HepG2 (cell line): Measurements from ENCODE around the gene CRADD. TPM values are rescaled to one million over a fixed set of nuclear protein-coding genes. Genes with fewer than 3 reads are reported as not detected.

Experiments used
- BCLAF1 ChIP-seq: fragments of 450-650 bp; IDR thresholded peaks from 2 replicates; pipeline ENCODE4 v1.6.1; 2017; ENCODE audit warnings: mild to moderate bottlenecking
- DNMT1 ChIP-seq: sonication (generic); formaldehyde crosslinking; IDR thresholded peaks from 2 replicates; pipeline ENCODE4 v1.5.1; 2020; ENCODE audit warnings: mild to moderate bottlenecking, missing genetic modification reagents
- GTF2F1 ChIP-seq: fragments of 150-350 bp; IDR thresholded peaks from 2 replicates; pipeline ENCODE4 v1.6.1; 2014; ENCODE audit warnings: low read length
- KAT7 ChIP-seq: IDR thresholded peaks from 2 replicates; pipeline ENCODE4 v1.6.1; 2018; ENCODE audit warnings: borderline replicate concordance, missing compliant biosample characterization
- MTA3 ChIP-seq: sonication (generic); formaldehyde crosslinking; IDR thresholded peaks from 2 replicates; pipeline ENCODE4 v1.4.0; 2020; ENCODE audit warnings: missing genetic modification reagents
- PHB2 ChIP-seq: fragments of 450-650 bp; IDR thresholded peaks from 2 replicates; pipeline ENCODE4 v1.6.1; 2018; ENCODE audit not compliant: partially characterized antibody
- SIX4 ChIP-seq: sonication (generic); formaldehyde crosslinking; IDR thresholded peaks from 2 replicates; pipeline ENCODE4 v1.4.0; 2020; ENCODE audit warnings: missing genetic modification reagents
- ZNF138 ChIP-seq: sonication (generic); formaldehyde crosslinking; IDR thresholded peaks from 2 replicates; pipeline ENCODE4 v1.5.0; 2020; ENCODE audit warnings: mild to moderate bottlenecking, low read depth, missing genetic modification reagents
- ZNF205 ChIP-seq: IDR thresholded peaks from 2 replicates; pipeline ENCODE4 v1.6.1; 2018; ENCODE audit warnings: missing biosample characterization, missing genetic modification reagents
- ZNF34 ChIP-seq: sonication (generic); formaldehyde crosslinking; IDR thresholded peaks from 2 replicates; pipeline ENCODE4 v1.4.0; 2020; ENCODE audit warnings: mild to moderate bottlenecking, missing genetic modification reagents, borderline replicate concordance
- ZNF768 ChIP-seq: sonication (generic); formaldehyde crosslinking; IDR thresholded peaks from 2 replicates; pipeline ENCODE4 v1.4.0; 2020; ENCODE audit warnings: missing genetic modification reagents
- polyA plus RNA-seq, 8 experiments: library from polyadenylated mRNA; depleted of rRNA in 3 of 8; stranded (reverse) in 7 of 8; unstranded in 1 of 8; fragments of >200 nt; fragmentation: Illumina TruSeq in 4 of 8; extraction: Trizol in 4 of 8; gene quantifications; 2 replicates each; pipeline versions ENCODE4 v1.2.1 to v1.2.3, GENCODE V29; 2011 to 2016; ENCODE audit warnings: low read depth in 4 of 8, missing spikeins in 1 of 8, mixed read lengths in 1 of 8; ENCODE audit not compliant: insufficient read depth in 1 of 8
- total RNA-seq, 5 experiments: library from RNA; depleted of rRNA; stranded (reverse); fragments of >200 nt; fragmentation: Illumina TruSeq; extraction: Trizol; gene quantifications; 2 replicates each; pipeline ENCODE4 v1.2.3, GENCODE V29; 2016; ENCODE audit warnings: low read depth in 1 of 5
- TF ChIP-seq, protein P1 (sequence below): sonication (generic); formaldehyde crosslinking; IDR thresholded peaks from 2 replicates; pipeline ENCODE4 v1.4.0; 2020; ENCODE audit warnings: missing genetic modification reagents, mild to moderate bottlenecking, borderline replicate concordance
- TF ChIP-seq, protein P2 (sequence below): IDR thresholded peaks from 2 replicates; pipeline ENCODE4 v1.6.1; 2012; ENCODE audit warnings: low read length, improper control_type of control experiment

The CRADD gene
- total and polyA plus RNA-seq, 2 of the 13 experiments (the other 11 are each of a cell fraction or from before 2014, with no cell fraction given), result 12.4 to 18.8 TPM

- TF ChIP-seq, protein P1, sequence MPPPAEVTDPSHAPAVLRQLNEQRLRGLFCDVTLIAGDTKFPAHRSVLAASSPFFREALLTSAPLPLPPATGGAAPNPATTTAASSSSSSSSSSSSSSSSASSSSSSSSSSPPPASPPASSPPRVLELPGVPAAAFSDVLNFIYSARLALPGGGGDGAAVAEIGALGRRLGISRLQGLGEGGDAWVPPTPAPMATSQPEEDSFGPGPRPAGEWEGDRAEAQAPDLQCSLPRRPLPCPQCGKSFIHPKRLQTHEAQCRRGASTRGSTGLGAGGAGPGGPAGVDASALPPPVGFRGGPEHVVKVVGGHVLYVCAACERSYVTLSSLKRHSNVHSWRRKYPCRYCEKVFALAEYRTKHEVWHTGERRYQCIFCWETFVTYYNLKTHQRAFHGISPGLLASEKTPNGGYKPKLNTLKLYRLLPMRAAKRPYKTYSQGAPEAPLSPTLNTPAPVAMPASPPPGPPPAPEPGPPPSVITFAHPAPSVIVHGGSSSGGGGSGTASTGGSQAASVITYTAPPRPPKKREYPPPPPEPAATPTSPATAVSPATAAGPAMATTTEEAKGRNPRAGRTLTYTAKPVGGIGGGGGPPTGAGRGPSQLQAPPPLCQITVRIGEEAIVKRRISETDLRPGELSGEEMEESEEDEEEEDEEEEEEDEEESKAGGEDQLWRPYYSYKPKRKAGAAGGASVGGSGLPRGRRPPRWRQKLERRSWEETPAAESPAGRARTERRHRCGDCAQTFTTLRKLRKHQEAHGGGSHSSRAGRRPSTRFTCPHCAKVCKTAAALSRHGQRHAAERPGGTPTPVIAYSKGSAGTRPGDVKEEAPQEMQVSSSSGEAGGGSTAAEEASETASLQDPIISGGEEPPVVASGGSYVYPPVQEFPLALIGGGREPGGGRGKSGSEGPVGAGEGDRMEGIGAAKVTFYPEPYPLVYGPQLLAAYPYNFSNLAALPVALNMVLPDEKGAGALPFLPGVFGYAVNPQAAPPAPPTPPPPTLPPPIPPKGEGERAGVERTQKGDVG, result no peak
- TF ChIP-seq ZNF138 (CRISPR knock-in tag) (no peak), KAT7 (CRISPR knock-in tag) (peak; percentile 85; the same call in 1 of the 2 replicates), DNMT1 (CRISPR knock-in tag) (no peak), ZNF768 (CRISPR knock-in tag) (peak; percentile 46; the same call in 1 of the 2 replicates), SIX4 (CRISPR knock-in tag) (peak; percentile 74), PHB2 (no peak), ZNF205 (CRISPR knock-in tag) (peak; percentile 55; the same call in 1 of the 2 replicates), MTA3 (CRISPR knock-in tag) (no peak), GTF2F1 (no peak), ZNF34 (CRISPR knock-in tag) (no peak), BCLAF1 (no peak)
- TF ChIP-seq, protein P2, sequence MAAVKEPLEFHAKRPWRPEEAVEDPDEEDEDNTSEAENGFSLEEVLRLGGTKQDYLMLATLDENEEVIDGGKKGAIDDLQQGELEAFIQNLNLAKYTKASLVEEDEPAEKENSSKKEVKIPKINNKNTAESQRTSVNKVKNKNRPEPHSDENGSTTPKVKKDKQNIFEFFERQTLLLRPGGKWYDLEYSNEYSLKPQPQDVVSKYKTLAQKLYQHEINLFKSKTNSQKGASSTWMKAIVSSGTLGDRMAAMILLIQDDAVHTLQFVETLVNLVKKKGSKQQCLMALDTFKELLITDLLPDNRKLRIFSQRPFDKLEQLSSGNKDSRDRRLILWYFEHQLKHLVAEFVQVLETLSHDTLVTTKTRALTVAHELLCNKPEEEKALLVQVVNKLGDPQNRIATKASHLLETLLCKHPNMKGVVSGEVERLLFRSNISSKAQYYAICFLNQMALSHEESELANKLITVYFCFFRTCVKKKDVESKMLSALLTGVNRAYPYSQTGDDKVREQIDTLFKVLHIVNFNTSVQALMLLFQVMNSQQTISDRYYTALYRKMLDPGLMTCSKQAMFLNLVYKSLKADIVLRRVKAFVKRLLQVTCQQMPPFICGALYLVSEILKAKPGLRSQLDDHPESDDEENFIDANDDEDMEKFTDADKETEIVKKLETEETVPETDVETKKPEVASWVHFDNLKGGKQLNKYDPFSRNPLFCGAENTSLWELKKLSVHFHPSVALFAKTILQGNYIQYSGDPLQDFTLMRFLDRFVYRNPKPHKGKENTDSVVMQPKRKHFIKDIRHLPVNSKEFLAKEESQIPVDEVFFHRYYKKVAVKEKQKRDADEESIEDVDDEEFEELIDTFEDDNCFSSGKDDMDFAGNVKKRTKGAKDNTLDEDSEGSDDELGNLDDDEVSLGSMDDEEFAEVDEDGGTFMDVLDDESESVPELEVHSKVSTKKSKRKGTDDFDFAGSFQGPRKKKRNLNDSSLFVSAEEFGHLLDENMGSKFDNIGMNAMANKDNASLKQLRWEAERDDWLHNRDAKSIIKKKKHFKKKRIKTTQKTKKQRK, result no peak
These were observed 14.0 kb upstream of the CRADD start (continued) for GRCh38 chr12:93663006-93663728.
